IMR-90 (cell line): Measurements from ENCODE around the gene ANHX.

Experiments
- CEBPB ChIP-seq: IDR thresholded peaks from 2 replicates; pipeline ENCODE4 v1.6.1; 2012; ENCODE audit warnings: low read depth, low read length, improper control_type of control experiment
- CHD1 ChIP-seq: IDR thresholded peaks from 2 replicates; pipeline ENCODE4 v1.6.1; 2012; ENCODE audit warnings: low read depth, low read length, improper control_type of control experiment
- FOS ChIP-seq: fragments of 150-350 bp; IDR thresholded peaks from 2 replicates; pipeline ENCODE4 v1.6.1; 2016; ENCODE audit warnings: low read depth, low read length
- MAFK ChIP-seq: IDR thresholded peaks from 2 replicates; pipeline ENCODE4 v1.6.1; 2012; ENCODE audit warnings: low read depth, low read length, improper control_type of control experiment
- MAZ ChIP-seq: IDR thresholded peaks from 2 replicates; pipeline ENCODE4 v1.6.1; 2012; ENCODE audit warnings: low read depth, mild to moderate bottlenecking, low read length, improper control_type of control experiment, moderate library complexity, borderline replicate concordance
- MXI1 ChIP-seq: IDR thresholded peaks from 2 replicates; pipeline ENCODE4 v1.6.1; 2012; ENCODE audit warnings: low read depth, mild to moderate bottlenecking, low read length, moderate library complexity, borderline replicate concordance
- NFE2L2 ChIP-seq: fragments of 150-350 bp; IDR thresholded peaks from 2 replicates; pipeline ENCODE4 v1.6.1; 2016; ENCODE audit warnings: low read depth, mild to moderate bottlenecking, low read length
- POLR2A ChIP-seq: IDR thresholded peaks from 2 replicates; pipeline ENCODE4 v1.6.1; 2012; ENCODE audit warnings: mild to moderate bottlenecking, low read depth, low read length
- RAD21 ChIP-seq: IDR thresholded peaks from 2 replicates; pipeline ENCODE4 v1.6.1; 2012; ENCODE audit warnings: low read length, improper control_type of control experiment
- RFX5 ChIP-seq: IDR thresholded peaks from 2 replicates; pipeline ENCODE4 v1.8.0; 2012; ENCODE audit warnings: low read depth, mild to moderate bottlenecking, low read length, moderate library complexity
- SMC3 ChIP-seq: fragments of 150-350 bp; IDR thresholded peaks from 2 replicates; pipeline ENCODE4 v1.6.1; 2016; ENCODE audit warnings: low read depth, mild to moderate bottlenecking, antibody characterized with exemption, low read length, moderate library complexity
- TF ChIP-seq, protein P1 (sequence below): conservative IDR thresholded peaks from 2 replicates; pipeline ENCODE4 v1.5.1; 2012; ENCODE audit warnings: mild to moderate bottlenecking, low read depth, low read length, improper control_type of control experiment
- TF ChIP-seq, protein P2 (sequence below): fragments of 150-350 bp; IDR thresholded peaks from 2 replicates; pipeline ENCODE4 v1.6.1; 2016; ENCODE audit warnings: low read depth, mild to moderate bottlenecking, low read length, moderate library complexity, borderline replicate concordance
- TF ChIP-seq, protein P3 (sequence below): fragments of 150-350 bp; IDR thresholded peaks from 2 replicates; pipeline ENCODE4 v1.6.1; 2017; ENCODE audit warnings: mild to moderate bottlenecking, antibody characterized with exemption, low read length, low read depth

DNA sequence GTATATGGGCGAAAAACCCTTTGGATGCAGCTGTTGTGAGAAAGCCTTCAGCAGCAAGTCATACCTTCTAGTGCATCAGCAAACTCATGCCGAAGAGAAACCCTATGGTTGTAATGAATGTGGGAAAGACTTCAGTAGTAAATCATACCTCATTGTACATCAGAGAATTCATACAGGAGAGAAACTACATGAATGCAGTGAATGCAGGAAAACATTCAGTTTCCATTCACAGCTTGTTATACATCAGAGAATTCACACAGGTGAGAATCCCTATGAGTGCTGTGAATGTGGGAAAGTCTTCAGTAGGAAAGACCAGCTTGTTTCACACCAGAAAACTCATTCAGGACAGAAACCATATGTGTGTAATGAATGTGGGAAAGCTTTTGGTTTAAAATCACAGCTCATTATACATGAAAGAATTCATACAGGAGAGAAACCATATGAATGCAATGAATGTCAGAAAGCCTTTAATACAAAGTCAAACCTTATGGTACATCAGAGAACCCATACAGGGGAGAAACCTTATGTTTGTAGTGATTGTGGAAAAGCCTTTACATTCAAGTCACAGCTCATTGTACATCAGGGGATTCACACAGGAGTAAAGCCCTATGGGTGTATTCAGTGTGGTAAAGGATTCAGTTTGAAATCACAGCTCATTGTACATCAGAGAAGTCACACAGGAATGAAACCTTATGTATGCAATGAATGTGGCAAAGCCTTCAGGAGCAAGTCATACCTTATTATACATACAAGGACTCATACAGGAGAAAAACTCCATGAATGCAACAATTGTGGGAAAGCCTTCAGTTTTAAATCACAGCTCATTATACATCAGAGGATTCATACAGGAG, 33.0 kb downstream of the ANHX start:
- TF ChIP-seq, protein P1, sequence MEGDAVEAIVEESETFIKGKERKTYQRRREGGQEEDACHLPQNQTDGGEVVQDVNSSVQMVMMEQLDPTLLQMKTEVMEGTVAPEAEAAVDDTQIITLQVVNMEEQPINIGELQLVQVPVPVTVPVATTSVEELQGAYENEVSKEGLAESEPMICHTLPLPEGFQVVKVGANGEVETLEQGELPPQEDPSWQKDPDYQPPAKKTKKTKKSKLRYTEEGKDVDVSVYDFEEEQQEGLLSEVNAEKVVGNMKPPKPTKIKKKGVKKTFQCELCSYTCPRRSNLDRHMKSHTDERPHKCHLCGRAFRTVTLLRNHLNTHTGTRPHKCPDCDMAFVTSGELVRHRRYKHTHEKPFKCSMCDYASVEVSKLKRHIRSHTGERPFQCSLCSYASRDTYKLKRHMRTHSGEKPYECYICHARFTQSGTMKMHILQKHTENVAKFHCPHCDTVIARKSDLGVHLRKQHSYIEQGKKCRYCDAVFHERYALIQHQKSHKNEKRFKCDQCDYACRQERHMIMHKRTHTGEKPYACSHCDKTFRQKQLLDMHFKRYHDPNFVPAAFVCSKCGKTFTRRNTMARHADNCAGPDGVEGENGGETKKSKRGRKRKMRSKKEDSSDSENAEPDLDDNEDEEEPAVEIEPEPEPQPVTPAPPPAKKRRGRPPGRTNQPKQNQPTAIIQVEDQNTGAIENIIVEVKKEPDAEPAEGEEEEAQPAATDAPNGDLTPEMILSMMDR, result no peak
- TF ChIP-seq SMC3, result no peak
- no peak for TF ChIP-seq NFE2L2
- TF ChIP-seq, protein P2, sequence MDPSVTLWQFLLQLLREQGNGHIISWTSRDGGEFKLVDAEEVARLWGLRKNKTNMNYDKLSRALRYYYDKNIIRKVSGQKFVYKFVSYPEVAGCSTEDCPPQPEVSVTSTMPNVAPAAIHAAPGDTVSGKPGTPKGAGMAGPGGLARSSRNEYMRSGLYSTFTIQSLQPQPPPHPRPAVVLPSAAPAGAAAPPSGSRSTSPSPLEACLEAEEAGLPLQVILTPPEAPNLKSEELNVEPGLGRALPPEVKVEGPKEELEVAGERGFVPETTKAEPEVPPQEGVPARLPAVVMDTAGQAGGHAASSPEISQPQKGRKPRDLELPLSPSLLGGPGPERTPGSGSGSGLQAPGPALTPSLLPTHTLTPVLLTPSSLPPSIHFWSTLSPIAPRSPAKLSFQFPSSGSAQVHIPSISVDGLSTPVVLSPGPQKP, result no peak
- no peak for TF ChIP-seq MAZ
- no peak for TF ChIP-seq MXI1
- no peak for TF ChIP-seq RAD21
- no peak for TF ChIP-seq POLR2A
- TF ChIP-seq FOS, result no peak
- TF ChIP-seq CHD1, result no peak
- TF ChIP-seq, protein P3, sequence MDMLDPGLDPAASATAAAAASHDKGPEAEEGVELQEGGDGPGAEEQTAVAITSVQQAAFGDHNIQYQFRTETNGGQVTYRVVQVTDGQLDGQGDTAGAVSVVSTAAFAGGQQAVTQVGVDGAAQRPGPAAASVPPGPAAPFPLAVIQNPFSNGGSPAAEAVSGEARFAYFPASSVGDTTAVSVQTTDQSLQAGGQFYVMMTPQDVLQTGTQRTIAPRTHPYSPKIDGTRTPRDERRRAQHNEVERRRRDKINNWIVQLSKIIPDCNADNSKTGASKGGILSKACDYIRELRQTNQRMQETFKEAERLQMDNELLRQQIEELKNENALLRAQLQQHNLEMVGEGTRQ, result no peak
- no peak for TF ChIP-seq MAFK
- no peak for TF ChIP-seq CEBPB
- TF ChIP-seq RFX5, result no peak
